GM21529 (cell line): ENCODE results near the gene GNPTAB.
A peak's percentile ranks its signal among the peaks of the same experiment; 100 is the strongest.
"Not testable (repeated sequence)": the region's sequence is repeated elsewhere in the genome, so short reads cannot be mapped to it uniquely, and the experiment has no call there.

Experiments
- ATAC-seq: cut with Tn5 transposase; IDR thresholded peaks from one replicate; pipeline ENCODE4 v1.9.1; 2021; ENCODE audit not compliant: unreplicated experiment

The GNPTAB gene

GRCh38 chr12:101830367-101831325 is at the start of gene GNPTAB:
Gene GNPTAB (minus strand): TSS chr12:101830959. CDS start chr12:101830675, 284 bp downstream.
- peak; percentile 86 for ATAC-seq

- peak; percentile 9 for ATAC-seq
Measured at GRCh38 chr12:101878243-101878821, 47.6 kb upstream of the GNPTAB start.

- ATAC-seq: peak; percentile 17
Measured at GRCh38 chr12:101877806-101878242, 47.1 kb upstream of the GNPTAB start.

- peak; percentile 85 for ATAC-seq
Measured at GRCh38 chr12:101876861-101877805, 46.4 kb upstream of the GNPTAB start, which contains the start of gene DRAM1. Gene DRAM1 (plus strand): TSS chr12:101877580. CDS start chr12:101877790, 210 bp downstream.

GRCh38 chr12:101876322-101876860 is 45.6 kb upstream of the GNPTAB start:
- ATAC-seq: no peak

- ATAC-seq: no peak
Measured at GRCh38 chr12:101875162-101875561, 44.4 kb upstream of the GNPTAB start.

- no peak for ATAC-seq
Measured at GRCh38 chr12:101870925-101871324, 40.2 kb upstream of the GNPTAB start.

- not testable (repeated sequence) for ATAC-seq
Measured at GRCh38 chr12:101867619-101868018, 36.9 kb upstream of the GNPTAB start.

- ATAC-seq: no peak
Measured at GRCh38 chr12:101866615-101867373, 36.0 kb upstream of the GNPTAB start.

- ATAC-seq: no peak
Measured at GRCh38 chr12:101863981-101864380, 33.2 kb upstream of the GNPTAB start.

GRCh38 chr12:101862245-101862644 is 31.5 kb upstream of the GNPTAB start:
- ATAC-seq: no peak

- ATAC-seq: not testable (repeated sequence)
Measured at GRCh38 chr12:101861688-101862087, 30.9 kb upstream of the GNPTAB start.

GRCh38 chr12:101859664-101860607 is 29.2 kb upstream of the GNPTAB start:
- ATAC-seq: peak; percentile 57

GRCh38 chr12:101858361-101858760 is 27.6 kb upstream of the GNPTAB start:
- no peak for ATAC-seq

GRCh38 chr12:101857043-101857558 is 26.3 kb upstream of the GNPTAB start:
- peak; percentile 49 for ATAC-seq

- ATAC-seq: peak; percentile 22
Measured at GRCh38 chr12:101856614-101857013, 25.9 kb upstream of the GNPTAB start.

GRCh38 chr12:101855976-101856375 is 25.2 kb upstream of the GNPTAB start:
- no peak for ATAC-seq

- no peak for ATAC-seq
Measured at GRCh38 chr12:101855364-101855884, 24.7 kb upstream of the GNPTAB start.
